GM12892 (cell line): ENCODE data around the gene C1orf141.

Experiments
- POLR2A ChIP-seq: IDR thresholded peaks from 2 replicates; pipeline ENCODE4 v1.6.1; 2011; ENCODE audit warnings: low read depth, low read length, control low read depth
- POLR2AphosphoS5 ChIP-seq: IDR thresholded peaks from 2 replicates; pipeline ENCODE4 v1.6.1; 2011; ENCODE audit warnings: low read depth, low read length, control low read depth
- TAF1 ChIP-seq: IDR thresholded peaks from 2 replicates; pipeline ENCODE4 v1.6.1; 2011; ENCODE audit warnings: low read depth, mild to moderate bottlenecking, control low read depth, low read length, borderline replicate concordance

DNA sequence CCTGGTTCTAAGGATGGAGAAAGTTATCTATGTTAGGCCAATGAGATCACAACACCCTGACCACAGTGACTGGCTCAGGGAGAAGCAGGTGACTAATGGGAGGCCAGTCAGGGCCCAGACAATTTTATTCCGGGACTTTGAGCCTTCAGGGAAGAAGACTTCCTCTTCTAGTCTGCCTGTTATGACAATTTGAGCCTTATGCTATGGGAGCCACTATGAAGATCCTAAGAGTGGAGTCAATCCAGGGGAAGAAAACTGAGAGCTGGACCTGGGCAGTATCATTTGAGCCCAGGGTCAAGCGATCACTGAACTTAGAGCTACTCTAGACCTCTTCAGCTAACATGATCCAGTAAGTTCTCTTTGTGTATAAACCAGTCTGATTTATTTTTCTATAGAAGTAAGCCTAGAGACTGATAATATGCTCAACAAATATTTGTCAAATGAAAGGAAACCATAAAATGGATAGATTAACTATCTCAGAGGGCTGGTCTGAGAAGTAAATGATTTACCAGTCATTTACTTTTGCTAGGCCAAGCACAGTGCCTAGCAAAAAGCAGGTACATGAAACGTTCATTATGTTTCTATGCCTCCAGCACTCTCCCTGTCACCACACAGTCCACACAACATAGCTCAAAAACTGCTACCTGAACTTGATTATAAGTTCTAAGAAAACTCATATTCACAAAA, 4.2 kb upstream of the C1orf141 start:
- TF ChIP-seq POLR2A (no peak), POLR2AphosphoS5 (no peak), TAF1 (no peak)
